ENCODE results near the gene ZNF326.

DNA sequence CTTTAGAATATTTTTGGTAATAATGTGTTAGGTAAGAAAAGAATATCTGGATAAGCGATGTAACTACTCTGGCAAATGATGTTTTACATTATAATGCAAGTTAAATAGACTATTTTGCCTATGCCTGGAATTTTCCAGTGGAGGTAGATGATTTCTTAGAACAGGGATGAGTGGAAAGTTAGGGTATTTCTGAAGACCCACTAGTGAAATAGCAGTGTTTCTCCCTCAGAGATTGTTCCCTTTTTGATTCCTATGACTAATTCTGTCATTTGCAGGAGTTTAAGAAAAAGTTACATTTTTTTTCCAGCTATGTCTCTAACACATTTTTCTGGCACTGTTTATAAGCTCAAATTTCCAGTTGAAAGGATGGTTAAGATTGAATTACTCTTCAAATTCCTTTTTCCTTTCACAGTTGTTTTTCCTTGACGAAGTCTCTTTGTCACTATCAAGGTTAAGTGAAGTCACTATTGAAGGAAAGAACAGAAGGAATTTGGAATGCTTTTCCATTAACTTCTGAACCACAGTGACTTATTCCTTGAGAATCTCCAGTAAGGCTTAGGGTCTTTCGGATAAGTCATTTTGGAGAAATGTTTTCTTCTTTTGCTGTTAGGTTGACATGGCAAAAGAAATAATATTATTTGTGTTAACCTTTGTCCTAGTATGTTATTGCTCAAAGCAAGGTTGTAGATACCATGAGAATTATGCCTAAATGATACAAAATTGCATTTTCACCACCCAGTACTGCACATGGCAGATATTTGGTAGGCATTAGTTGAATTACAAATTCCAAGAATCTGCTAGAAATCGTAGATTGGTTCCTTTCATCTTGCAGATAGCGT lies 42.9 kb upstream of the ZNF326 start:
- TF ChIP-seq, protein P1, sequence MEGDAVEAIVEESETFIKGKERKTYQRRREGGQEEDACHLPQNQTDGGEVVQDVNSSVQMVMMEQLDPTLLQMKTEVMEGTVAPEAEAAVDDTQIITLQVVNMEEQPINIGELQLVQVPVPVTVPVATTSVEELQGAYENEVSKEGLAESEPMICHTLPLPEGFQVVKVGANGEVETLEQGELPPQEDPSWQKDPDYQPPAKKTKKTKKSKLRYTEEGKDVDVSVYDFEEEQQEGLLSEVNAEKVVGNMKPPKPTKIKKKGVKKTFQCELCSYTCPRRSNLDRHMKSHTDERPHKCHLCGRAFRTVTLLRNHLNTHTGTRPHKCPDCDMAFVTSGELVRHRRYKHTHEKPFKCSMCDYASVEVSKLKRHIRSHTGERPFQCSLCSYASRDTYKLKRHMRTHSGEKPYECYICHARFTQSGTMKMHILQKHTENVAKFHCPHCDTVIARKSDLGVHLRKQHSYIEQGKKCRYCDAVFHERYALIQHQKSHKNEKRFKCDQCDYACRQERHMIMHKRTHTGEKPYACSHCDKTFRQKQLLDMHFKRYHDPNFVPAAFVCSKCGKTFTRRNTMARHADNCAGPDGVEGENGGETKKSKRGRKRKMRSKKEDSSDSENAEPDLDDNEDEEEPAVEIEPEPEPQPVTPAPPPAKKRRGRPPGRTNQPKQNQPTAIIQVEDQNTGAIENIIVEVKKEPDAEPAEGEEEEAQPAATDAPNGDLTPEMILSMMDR (conservative IDR thresholded peaks at IDR 0.05), result no peak
- TF ChIP-seq EZH2 (IDR thresholded peaks at IDR 0.05; ENCODE audit: low read depth), result no peak

Data from PC-9 (cell line).